Measurements from ENCODE around the gene DLL1.
A peak's percentile ranks its signal among the peaks of the same experiment; 100 is the strongest.
"Not testable (repeated sequence)": the region's sequence is repeated elsewhere in the genome, so short reads cannot be mapped to it uniquely, and the experiment has no call there.

Gene DLL1

GRCh38 chr6:170290296-170291128 lies at the start of gene DLL1:
Gene DLL1, minus strand, starts transcription at chr6:170291078. Its CDS starts 939 bp downstream, at chr6:170290139.
- peak; percentile 39 for DNase-seq

GRCh38 chr6:170335199-170335598 lies 44.3 kb upstream of the DLL1 start:
- DNase-seq: not testable (repeated sequence)

GRCh38 chr6:170329321-170329720 lies 38.4 kb upstream of the DLL1 start:
- no peak for DNase-seq

GRCh38 chr6:170317718-170318117 lies 26.8 kb upstream of the DLL1 start:
- no peak for DNase-seq

- DNase-seq: no peak
Measured at GRCh38 chr6:170317076-170317475, 26.2 kb upstream of the DLL1 start.

GRCh38 chr6:170316071-170316470 lies 25.2 kb upstream of the DLL1 start:
- no peak for DNase-seq

GRCh38 chr6:170314983-170315382 lies 24.1 kb upstream of the DLL1 start:
- DNase-seq: no peak

GRCh38 chr6:170313716-170314295 lies 22.9 kb upstream of the DLL1 start:
- no peak for DNase-seq

- no peak for DNase-seq
Measured at GRCh38 chr6:170312876-170313275, 22.0 kb upstream of the DLL1 start.

- no peak for DNase-seq
Measured at GRCh38 chr6:170311696-170312095, 20.8 kb upstream of the DLL1 start.

- no peak for DNase-seq
Measured at GRCh38 chr6:170308761-170309160, 17.9 kb upstream of the DLL1 start.

- no peak for DNase-seq
Measured at GRCh38 chr6:170307080-170307545, 16.2 kb upstream of the DLL1 start.

GRCh38 chr6:170306324-170307079 lies 15.6 kb upstream of the DLL1 start, which contains the start of gene FAM120B:
Gene FAM120B, plus strand, starts transcription at chr6:170306758. Its CDS starts 10,633 bp downstream, at chr6:170317391.
- peak; percentile 97 for DNase-seq

GRCh38 chr6:170305805-170306323 lies 15.0 kb upstream of the DLL1 start:
- no peak for DNase-seq

GRCh38 chr6:170301184-170301583 lies 10.3 kb upstream of the DLL1 start:
- DNase-seq: no peak

- DNase-seq: no peak
Measured at GRCh38 chr6:170298688-170299087, 7.8 kb upstream of the DLL1 start.

- DNase-seq: no peak
Measured at GRCh38 chr6:170297576-170298330, 6.9 kb upstream of the DLL1 start.

GRCh38 chr6:170296746-170297575 lies 6.1 kb upstream of the DLL1 start:
- DNase-seq: no peak

GRCh38 chr6:170296423-170296745 lies 5.5 kb upstream of the DLL1 start:
- DNase-seq: no peak

- DNase-seq: peak; percentile 47
Measured at GRCh38 chr6:170295510-170296422, 4.9 kb upstream of the DLL1 start.

Data from CD4-positive, alpha-beta T cell treated with Interleukin-12 subunit alpha and Interleukin-12 subunit beta, for 1 hour (primary cell).